K562 (cell line): Measurements from ENCODE around the gene BNIP5. TPM values are rescaled to one million over a fixed set of nuclear protein-coding genes. Genes with fewer than 3 reads are reported as not detected.

Source experiments
- CHD2 ChIP-seq: IDR thresholded peaks from 2 replicates; pipeline ENCODE4 v1.6.1; 2011; ENCODE audit warnings: low read depth, low read length
- FOXA1 ChIP-seq: fragments of 450-650 bp; IDR thresholded peaks from 2 replicates; pipeline ENCODE4 v1.6.1; 2016; ENCODE audit warnings: mild to moderate bottlenecking, borderline replicate concordance
- NFXL1 ChIP-seq: fragments of 450-650 bp; formaldehyde crosslinking; IDR thresholded peaks from 2 replicates; pipeline ENCODE4 v1.4.0; 2021; ENCODE audit warnings: mild to moderate bottlenecking
- PHB ChIP-seq: fragments of 250-450 bp; sonication (Bioruptor Pico); IDR thresholded peaks from 2 replicates; pipeline ENCODE4 v1.5.0; 2021
- RBM34 ChIP-seq: fragments of 200-400 bp; formaldehyde crosslinking; IDR thresholded peaks from 2 replicates; pipeline ENCODE4 v1.6.1; 2018; ENCODE audit warnings: low read length, borderline replicate concordance; ENCODE audit not compliant: insufficient read depth
- SETDB1 ChIP-seq: IDR thresholded peaks from one replicate; pipeline ENCODE4 v1.6.1; 2012; ENCODE audit warnings: low read length, control low read depth, inconsistent platforms
- TBL1XR1 ChIP-seq, 2 experiments: IDR thresholded peaks; 2 replicates each; pipeline ENCODE4 v1.6.1; 2012; ENCODE audit warnings: improper control_type of control experiment in 2 of 2, low read length in 2 of 2, mild to moderate bottlenecking in 1 of 2
- TCF7 ChIP-seq: sonication (generic); IDR thresholded peaks from 2 replicates; pipeline ENCODE4 v1.6.1; 2016; ENCODE audit warnings: antibody characterized with exemption, borderline replicate concordance
- ZMIZ1 ChIP-seq, 2 experiments: fragments of 150-350 bp in 1 of 2; IDR thresholded peaks; 2 replicates each; pipeline ENCODE4 v1.6.1; 2012 to 2016; ENCODE audit warnings: low read depth in 2 of 2, low read length in 2 of 2, mild to moderate bottlenecking in 1 of 2, moderate library complexity in 1 of 2
- ZNF740 ChIP-seq, 3 experiments: fragments of 200-800 bp in 1 of 3; sonication (Bioruptor generic) in 1 of 3; sonication (generic) in 1 of 3; formaldehyde crosslinking in 1 of 3; IDR thresholded peaks; 2 replicates each; pipeline versions ENCODE4 v1.6.1 to v1.8.0; 2016 to 2022; ENCODE audit warnings: mild to moderate bottlenecking in 2 of 3, missing compliant biosample characterization in 2 of 3, missing genetic modification characterization in 2 of 3, missing genetic modification reagents in 1 of 3
- ZSCAN29 ChIP-seq: fragments of 450-650 bp; IDR thresholded peaks from 2 replicates; pipeline ENCODE4 v1.6.1; 2017
- polyA plus RNA-seq, 8 experiments: library from polyadenylated mRNA; depleted of rRNA in 4 of 8; stranded (reverse) in 5 of 8; unstranded in 3 of 8; fragments of >200 nt; fragmentation: Nextera tagmentation in 2 of 8; fragmentation: Illumina TruSeq in 1 of 8; extraction: Ambion mirVana in 2 of 8; extraction: Trizol in 1 of 8; gene quantifications; 2 replicates each; pipeline versions ENCODE4 v1.2.1 to v1.2.3, GENCODE V29; 2011 to 2014; ENCODE audit warnings: inconsistent platforms in 1 of 8, missing spikeins in 1 of 8
- total RNA-seq, 7 experiments: library from RNA; depleted of rRNA in 6 of 7; stranded (reverse); fragments of >200 nt in 6 of 7; fragmentation: Illumina TruSeq in 2 of 7; extraction: Trizol in 2 of 7; gene quantifications; 2 replicates each; pipeline versions ENCODE4 v1.2.1 to v1.2.3, GENCODE V29; 2011 to 2021; ENCODE audit warnings: low replicate concordance in 1 of 7
- TF ChIP-seq, protein P1 (sequence below): sonication (generic); formaldehyde crosslinking; IDR thresholded peaks from 2 replicates; pipeline ENCODE4 v1.8.1; 2022; ENCODE audit warnings: missing genetic modification reagents
- TF ChIP-seq, protein P2 (sequence below): fragments of 450-650 bp; IDR thresholded peaks from 2 replicates; pipeline ENCODE4 v1.6.1; 2014; ENCODE audit warnings: low read depth, mild to moderate bottlenecking, moderate library complexity, borderline replicate concordance
- TF ChIP-seq, protein P3 (sequence below): sonication (generic); formaldehyde crosslinking; IDR thresholded peaks from 2 replicates; pipeline ENCODE4 v1.8.0; 2022; ENCODE audit warnings: missing genetic modification reagents, mild to moderate bottlenecking, borderline replicate concordance
- TF ChIP-seq, protein P4 (sequence below): fragments of 450-650 bp; conservative IDR thresholded peaks from 2 replicates; pipeline ENCODE4 v1.6.1; 2016; ENCODE audit warnings: missing genetic modification characterization, low read depth, mild to moderate bottlenecking, missing compliant biosample characterization, moderate library complexity

BNIP5 gene
- total and polyA plus RNA-seq, 9 of the 15 experiments (the other 6 are each of a cell fraction or from before 2014, with no cell fraction given): not detected

GRCh38 chr6:36345681-36346466, 9.2 kb upstream of the BNIP5 start (continued):
- TF ChIP-seq, protein P1, sequence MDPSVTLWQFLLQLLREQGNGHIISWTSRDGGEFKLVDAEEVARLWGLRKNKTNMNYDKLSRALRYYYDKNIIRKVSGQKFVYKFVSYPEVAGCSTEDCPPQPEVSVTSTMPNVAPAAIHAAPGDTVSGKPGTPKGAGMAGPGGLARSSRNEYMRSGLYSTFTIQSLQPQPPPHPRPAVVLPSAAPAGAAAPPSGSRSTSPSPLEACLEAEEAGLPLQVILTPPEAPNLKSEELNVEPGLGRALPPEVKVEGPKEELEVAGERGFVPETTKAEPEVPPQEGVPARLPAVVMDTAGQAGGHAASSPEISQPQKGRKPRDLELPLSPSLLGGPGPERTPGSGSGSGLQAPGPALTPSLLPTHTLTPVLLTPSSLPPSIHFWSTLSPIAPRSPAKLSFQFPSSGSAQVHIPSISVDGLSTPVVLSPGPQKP: no peak
- TF ChIP-seq, protein P2, sequence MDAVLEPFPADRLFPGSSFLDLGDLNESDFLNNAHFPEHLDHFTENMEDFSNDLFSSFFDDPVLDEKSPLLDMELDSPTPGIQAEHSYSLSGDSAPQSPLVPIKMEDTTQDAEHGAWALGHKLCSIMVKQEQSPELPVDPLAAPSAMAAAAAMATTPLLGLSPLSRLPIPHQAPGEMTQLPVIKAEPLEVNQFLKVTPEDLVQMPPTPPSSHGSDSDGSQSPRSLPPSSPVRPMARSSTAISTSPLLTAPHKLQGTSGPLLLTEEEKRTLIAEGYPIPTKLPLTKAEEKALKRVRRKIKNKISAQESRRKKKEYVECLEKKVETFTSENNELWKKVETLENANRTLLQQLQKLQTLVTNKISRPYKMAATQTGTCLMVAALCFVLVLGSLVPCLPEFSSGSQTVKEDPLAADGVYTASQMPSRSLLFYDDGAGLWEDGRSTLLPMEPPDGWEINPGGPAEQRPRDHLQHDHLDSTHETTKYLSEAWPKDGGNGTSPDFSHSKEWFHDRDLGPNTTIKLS: no peak
- TF ChIP-seq PHB (no peak), ZNF740 (CRISPR knock-in tag; IDR thresholded peaks at IDR 0.05) (no peak), ZNF740 (tag; IDR thresholded peaks at IDR 0.05) (no peak), ZSCAN29 (no peak), TCF7 (no peak), RBM34 (no peak), TBL1XR1 (IDR thresholded peaks at IDR 0.05; ENCODE audit: low read length in 2 of 2) (no peak), CHD2 (no peak), NFXL1 (CRISPR knock-in tag) (no peak), SETDB1 (no peak), FOXA1 (no peak), ZMIZ1 (IDR thresholded peaks at IDR 0.05; ENCODE audit: low read depth in 2 of 2, low read length in 2 of 2) (no peak)
- TF ChIP-seq, protein P3, sequence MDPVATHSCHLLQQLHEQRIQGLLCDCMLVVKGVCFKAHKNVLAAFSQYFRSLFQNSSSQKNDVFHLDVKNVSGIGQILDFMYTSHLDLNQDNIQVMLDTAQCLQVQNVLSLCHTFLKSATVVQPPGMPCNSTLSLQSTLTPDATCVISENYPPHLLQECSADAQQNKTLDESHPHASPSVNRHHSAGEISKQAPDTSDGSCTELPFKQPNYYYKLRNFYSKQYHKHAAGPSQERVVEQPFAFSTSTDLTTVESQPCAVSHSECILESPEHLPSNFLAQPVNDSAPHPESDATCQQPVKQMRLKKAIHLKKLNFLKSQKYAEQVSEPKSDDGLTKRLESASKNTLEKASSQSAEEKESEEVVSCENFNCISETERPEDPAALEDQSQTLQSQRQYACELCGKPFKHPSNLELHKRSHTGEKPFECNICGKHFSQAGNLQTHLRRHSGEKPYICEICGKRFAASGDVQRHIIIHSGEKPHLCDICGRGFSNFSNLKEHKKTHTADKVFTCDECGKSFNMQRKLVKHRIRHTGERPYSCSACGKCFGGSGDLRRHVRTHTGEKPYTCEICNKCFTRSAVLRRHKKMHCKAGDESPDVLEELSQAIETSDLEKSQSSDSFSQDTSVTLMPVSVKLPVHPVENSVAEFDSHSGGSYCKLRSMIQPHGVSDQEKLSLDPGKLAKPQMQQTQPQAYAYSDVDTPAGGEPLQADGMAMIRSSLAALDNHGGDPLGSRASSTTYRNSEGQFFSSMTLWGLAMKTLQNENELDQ: no peak
- TF ChIP-seq, protein P4, sequence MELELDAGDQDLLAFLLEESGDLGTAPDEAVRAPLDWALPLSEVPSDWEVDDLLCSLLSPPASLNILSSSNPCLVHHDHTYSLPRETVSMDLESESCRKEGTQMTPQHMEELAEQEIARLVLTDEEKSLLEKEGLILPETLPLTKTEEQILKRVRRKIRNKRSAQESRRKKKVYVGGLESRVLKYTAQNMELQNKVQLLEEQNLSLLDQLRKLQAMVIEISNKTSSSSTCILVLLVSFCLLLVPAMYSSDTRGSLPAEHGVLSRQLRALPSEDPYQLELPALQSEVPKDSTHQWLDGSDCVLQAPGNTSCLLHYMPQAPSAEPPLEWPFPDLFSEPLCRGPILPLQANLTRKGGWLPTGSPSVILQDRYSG: no peak
